Measurements from ENCODE around the gene NDUFB5. TPM values are rescaled to one million over a fixed set of nuclear protein-coding genes. Genes with fewer than 3 reads are reported as not detected.

NDUFB5 gene
- total RNA-seq, 1 experiment from 2014 or later, result 78.9 TPM

- Histone ChIP-seq H2BK12ac (ENCODE audit: insufficient read length, low read depth, low read length) (no peak overlapping the region), H2AFZ (ENCODE audit: low read length) (no peak overlapping the region), H4K91ac (ENCODE audit: insufficient read length, low read depth, low read length) (no peak overlapping the region), H2AK5ac (ENCODE audit: insufficient read length, low read length) (no peak overlapping the region), H3K14ac (ENCODE audit: insufficient read depth, low read length) (no peak overlapping the region), H3K4ac (ENCODE audit: low read depth, low read length) (no peak overlapping the region), H3T11ph (ENCODE audit: low read length) (no peak overlapping the region), H4K20me1 (ENCODE audit: control insufficient read depth, insufficient read depth, insufficient read length) (no peaks in the 10 kb centered on the region), H4K8ac (replicated peaks; ENCODE audit: insufficient read length, low read depth, low read length) (no peak overlapping the region), H3K9ac (ENCODE audit: extremely low read depth, insufficient read length, low read length) (no peak overlapping the region), H3K27me3 (ENCODE audit: insufficient read depth, low read length) (no peaks in the 10 kb centered on the region), H3K18ac (ENCODE audit: insufficient read length, low read depth, low read length) (no peak overlapping the region), H2BK15ac (ENCODE audit: low read depth, low read length) (no peak overlapping the region), H3K79me1 (ENCODE audit: insufficient read depth, low read depth, low read length, poor library complexity, severe bottlenecking) (no peaks in the 10 kb centered on the region), H3K56ac (ENCODE audit: insufficient read length, low read depth, low read length) (no peak overlapping the region), H3K27ac (ENCODE audit: insufficient read length, low read depth, low read length) (no peak overlapping the region), H3K4me1 (ENCODE audit: insufficient read depth, low read length) (no peaks in the 10 kb centered on the region), H3K9me3 (ENCODE audit: control insufficient read depth, low read depth, low read length) (no peaks in the 10 kb centered on the region), H2BK5ac (ENCODE audit: insufficient read length, low read length) (no peak overlapping the region), H4K5ac (ENCODE audit: insufficient read length, low read depth, low read length) (no peak overlapping the region), H3K23me2 (ENCODE audit: insufficient read length, low read depth, low read length, poor library complexity, severe bottlenecking) (no peaks in the 10 kb centered on the region), H3K4me2 (ENCODE audit: insufficient read depth, insufficient read length, low read length) (no peak overlapping the region), H2BK120ac (ENCODE audit: low read depth, low read length, poor library complexity, severe bottlenecking) (no peak overlapping the region), H3K79me2 (ENCODE audit: insufficient read depth, low read length) (no peaks in the 10 kb centered on the region), H3K23ac (ENCODE audit: insufficient read length, low read depth, low read length) (no peak overlapping the region), H2BK20ac (ENCODE audit: low read depth, low read length, poor library complexity, severe bottlenecking) (no peak overlapping the region)
- Mint-ChIP-seq H3K9me3 (no peaks in the 10 kb centered on the region), H3K27ac (no peak overlapping the region), H3K27me3 (ENCODE audit: low read depth) (no peaks in the 10 kb centered on the region), H3K4me1 (no peaks in the 10 kb centered on the region), H3K36me3 (ENCODE audit: insufficient read depth in 1 of 3, low read depth in 3 of 3) (peaks cover 16 to 80% (median 67%) of the 10 kb centered on the region in 3 experiments; a peak in 6 of 7 replicates), H3K4me3 (no peak overlapping the region)
- no peak for DNase-seq
- WGBS (ENCODE audit: extremely low coverage, insufficient read length, low lambda C conversion rate), result no CpG with 5 or more reads among the region's 1 CpG
- TF ChIP-seq CTCF (conservative IDR thresholded peaks at IDR 0.05), result no peak
Observed at GRCh38 chr3:179591313-179591712, 13.3 kb upstream of the NDUFB5 start.

Data from H9 (cell line).